Measurements from ENCODE around the gene CEP97. TPM values are rescaled to one million over a fixed set of nuclear protein-coding genes. Genes with fewer than 3 reads are reported as not detected.

The CEP97 gene
- total and polyA plus RNA-seq, 9 of the 15 experiments (the other 6 are each of a cell fraction or from before 2014, with no cell fraction given), result 2.0 to 10.1 (median 4.3) TPM

- TF ChIP-seq, protein P1, sequence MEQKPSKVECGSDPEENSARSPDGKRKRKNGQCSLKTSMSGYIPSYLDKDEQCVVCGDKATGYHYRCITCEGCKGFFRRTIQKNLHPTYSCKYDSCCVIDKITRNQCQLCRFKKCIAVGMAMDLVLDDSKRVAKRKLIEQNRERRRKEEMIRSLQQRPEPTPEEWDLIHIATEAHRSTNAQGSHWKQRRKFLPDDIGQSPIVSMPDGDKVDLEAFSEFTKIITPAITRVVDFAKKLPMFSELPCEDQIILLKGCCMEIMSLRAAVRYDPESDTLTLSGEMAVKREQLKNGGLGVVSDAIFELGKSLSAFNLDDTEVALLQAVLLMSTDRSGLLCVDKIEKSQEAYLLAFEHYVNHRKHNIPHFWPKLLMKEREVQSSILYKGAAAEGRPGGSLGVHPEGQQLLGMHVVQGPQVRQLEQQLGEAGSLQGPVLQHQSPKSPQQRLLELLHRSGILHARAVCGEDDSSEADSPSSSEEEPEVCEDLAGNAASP (IDR thresholded peaks at IDR 0.05), result no peak
- no peak for TF ChIP-seq TSC22D4 (tag; IDR thresholded peaks at IDR 0.05)
- TF ChIP-seq THAP7 (CRISPR knock-in tag; IDR thresholded peaks at IDR 0.05), result no peak
- no peak for TF ChIP-seq MYC (IDR thresholded peaks at IDR 0.05; ENCODE audit: low read depth, low read length)
- no peak for TF ChIP-seq MYC (CRISPR knock-in tag; IDR thresholded peaks at IDR 0.05; ENCODE audit: borderline replicate concordance, low read depth)
- no peak for TF ChIP-seq IRF1 (CRISPR knock-in tag; IDR thresholded peaks at IDR 0.05; ENCODE audit: borderline replicate concordance)
- no peak for TF ChIP-seq MIER1 (IDR thresholded peaks at IDR 0.05; ENCODE audit: low read depth)
- no peak for TF ChIP-seq SNIP1 (IDR thresholded peaks at IDR 0.05; ENCODE audit: low read depth)
- no peak for TF ChIP-seq FOXM1 (IDR thresholded peaks at IDR 0.05; ENCODE audit: low read depth)
- TF ChIP-seq FOXM1 (CRISPR knock-in tag; IDR thresholded peaks at IDR 0.05; ENCODE audit: low read depth), result no peak
- TF ChIP-seq CBX1 (IDR thresholded peaks at IDR 0.05; ENCODE audit: low read depth), result no peak
- no peak for TF ChIP-seq RBM17 (IDR thresholded peaks at IDR 0.05; ENCODE audit: borderline replicate concordance, low read depth, low read length)
- no peak for TF ChIP-seq ZBED1 (IDR thresholded peaks at IDR 0.05)
- no peak for TF ChIP-seq FOSL1 (tag; conservative IDR thresholded peaks at IDR 0.05)
- no peak for TF ChIP-seq HCFC1 (IDR thresholded peaks at IDR 0.05; ENCODE audit: low read depth, low read length)
- TF ChIP-seq, protein P2, sequence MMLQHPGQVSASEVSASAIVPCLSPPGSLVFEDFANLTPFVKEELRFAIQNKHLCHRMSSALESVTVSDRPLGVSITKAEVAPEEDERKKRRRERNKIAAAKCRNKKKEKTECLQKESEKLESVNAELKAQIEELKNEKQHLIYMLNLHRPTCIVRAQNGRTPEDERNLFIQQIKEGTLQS (IDR thresholded peaks at IDR 0.05), result no peak
- TF ChIP-seq, protein P2 (CRISPR knock-in tag; conservative IDR thresholded peaks at IDR 0.05), result no peak
- no peak for TF ChIP-seq HOXB6 (CRISPR knock-in tag; IDR thresholded peaks at IDR 0.05; ENCODE audit: borderline replicate concordance)
- TF ChIP-seq RBM22 (IDR thresholded peaks at IDR 0.05; ENCODE audit: low read depth, low read length, poor library complexity, severe bottlenecking), result no peak
- no peak for TF ChIP-seq HNRNPLL (IDR thresholded peaks at IDR 0.05; ENCODE audit: low read depth, low read length, poor library complexity, severe bottlenecking)
- TF ChIP-seq IFI16 (CRISPR knock-in tag; IDR thresholded peaks at IDR 0.05), result no peak
- TF ChIP-seq, protein P3, sequence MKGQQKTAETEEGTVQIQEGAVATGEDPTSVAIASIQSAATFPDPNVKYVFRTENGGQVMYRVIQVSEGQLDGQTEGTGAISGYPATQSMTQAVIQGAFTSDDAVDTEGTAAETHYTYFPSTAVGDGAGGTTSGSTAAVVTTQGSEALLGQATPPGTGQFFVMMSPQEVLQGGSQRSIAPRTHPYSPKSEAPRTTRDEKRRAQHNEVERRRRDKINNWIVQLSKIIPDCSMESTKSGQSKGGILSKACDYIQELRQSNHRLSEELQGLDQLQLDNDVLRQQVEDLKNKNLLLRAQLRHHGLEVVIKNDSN (CRISPR knock-in tag; IDR thresholded peaks at IDR 0.05), result 0 out of 2 replicates have a peak, but pooled peaks have one; percentile 19
- no peak for TF ChIP-seq SLC30A9 (CRISPR knock-in tag; IDR thresholded peaks at IDR 0.05)
Observed at GRCh38 chr3:101779047-101779821, 54.8 kb downstream of the CEP97 start, which contains the start of gene NXPE3 (continued).

Measured in K562 (cell line).